ENCODE data around the gene C1orf141. TPM values are rescaled to one million over a fixed set of nuclear protein-coding genes. Genes with fewer than 3 reads are reported as not detected.

Gene C1orf141
- total and polyA plus RNA-seq, 9 of the 15 experiments (the other 6 are each of a cell fraction or from before 2014, with no cell fraction given), result not detected

DNA sequence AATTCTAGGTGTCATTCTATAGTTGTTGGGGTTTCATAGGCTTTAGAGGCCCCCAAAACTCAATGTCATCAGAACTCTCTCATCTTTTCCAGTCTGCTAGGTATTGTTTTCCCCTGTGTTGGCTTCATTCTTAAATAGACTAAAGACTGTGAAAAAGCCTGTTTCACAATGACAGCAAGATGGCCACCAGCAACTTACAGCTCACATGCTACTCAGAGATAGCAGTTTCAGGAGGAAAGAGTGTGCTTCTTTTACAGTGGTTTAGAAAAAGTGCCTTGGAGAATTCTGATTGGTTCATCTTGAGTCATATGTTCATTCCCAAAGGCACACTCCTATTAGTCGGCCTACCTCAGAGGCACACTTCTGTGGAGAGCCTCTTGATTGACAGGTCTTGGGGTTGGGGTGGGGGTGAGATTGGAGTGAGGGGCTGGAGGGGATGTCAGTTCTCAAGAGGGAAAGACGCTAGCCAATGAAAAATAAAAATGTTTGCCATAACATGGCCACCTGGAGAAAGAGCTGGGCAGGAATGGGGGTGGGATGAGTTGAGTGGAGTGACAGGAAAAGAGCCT is 40.0 kb upstream of the C1orf141 start:
- Histone ChIP-seq H3K4me1 (replicated peaks in 1 of 2; ENCODE audit: control insufficient read depth in 2 of 2, insufficient read depth in 2 of 2, low read length in 2 of 2) (peaks cover 0 to 3% of the 10 kb centered on the region in 2 experiments; a peak in 2 of 5 replicates), H4K20me1 (replicated peaks; ENCODE audit: control insufficient read depth, insufficient read depth, low read length) (no peaks in the 10 kb centered on the region), H3K27ac (ENCODE audit: extremely low read depth, low read depth, low read length) (no peak overlapping the region), H3K4me2 (ENCODE audit: insufficient read depth, low read length) (no peak overlapping the region), H3K79me2 (ENCODE audit: control insufficient read depth, insufficient read depth, low read length) (no peaks in the 10 kb centered on the region), H3K27me3 (ENCODE audit: control insufficient read depth in 2 of 2, insufficient read depth in 2 of 2, low read length in 2 of 2) (no peaks in the 10 kb centered on the region), H3K9me1 (ENCODE audit: control insufficient read depth, insufficient read depth, low read length) (no peaks in the 10 kb centered on the region), H2AFZ (ENCODE audit: low read depth, low read length) (peak overlapping the region; percentile 66; the same call in 1 of the 2 replicates), H3K4me3 (no peak overlapping the region), H3K36me3 (ENCODE audit: control insufficient read depth, insufficient read depth, low read length) (no peaks in the 10 kb centered on the region), H3K9me3 (replicated peaks; ENCODE audit: control insufficient read depth, insufficient read depth, low read depth, low read length) (no peaks in the 10 kb centered on the region), H3K9ac (ENCODE audit: insufficient read depth in 1 of 2, low read depth in 2 of 2, low read length in 2 of 2) (no peak overlapping the region)
- no peak for DNase-seq (ENCODE audit: extremely low read depth in 1 of 4, low spot score in 3 of 4)
- intact Hi-C loops (cut with micrococcal nuclease) (loop anchor here (5.0 kb wide), 1 partner anchor 38 kb away; no protein-coding TSS in a partner anchor), in situ Hi-C loops (cut with MboI) (no loop called here)
- ATAC-seq, result peak; percentile 69
- BruUV-seq (replicated peaks), result no TSS peak
- ChIA-PET CTCF (ENCODE audit: low intra/inter-chr PET ratio) (no interaction called here), POLR2A (interaction anchor here (1.0 kb wide), 1 partner anchor 16 kb away, joined by 3 read pairs; no protein-coding TSS in a partner anchor)
- WGBS (ENCODE audit: insufficient coverage, low coverage, missing lambda C conversion rate), result 35% methylated on average over 2 of the region's 2 CpGs
- no peak for FAIRE-seq
- no peak for TF ChIP-seq NFIC (IDR thresholded peaks at IDR 0.05)
- TF ChIP-seq LARP7 (IDR thresholded peaks at IDR 0.05), result no peak
- no peak for TF ChIP-seq TGIF2 (CRISPR knock-in tag; IDR thresholded peaks at IDR 0.05)
- no peak for TF ChIP-seq BRF1 (IDR thresholded peaks at IDR 0.05; ENCODE audit: borderline replicate concordance, extremely low read depth, insufficient read length)
- no peak for TF ChIP-seq NR2C1 (IDR thresholded peaks at IDR 0.05)
- no peak for TF ChIP-seq NR2C1 (tag; IDR thresholded peaks at IDR 0.05)
- TF ChIP-seq SRSF3 (IDR thresholded peaks at IDR 0.05; ENCODE audit: insufficient read depth, low read length), result no peak
- TF ChIP-seq XRCC4 (IDR thresholded peaks at IDR 0.05; ENCODE audit: extremely low read depth, insufficient read depth, insufficient read length), result no peak
- TF ChIP-seq NCOA6 (IDR thresholded peaks at IDR 0.05), result no peak
- TF ChIP-seq NBN (IDR thresholded peaks at IDR 0.05; ENCODE audit: low read depth), result no peak
- no peak for TF ChIP-seq DIDO1 (tag; IDR thresholded peaks at IDR 0.05; ENCODE audit: low read depth)
- TF ChIP-seq, protein P1, sequence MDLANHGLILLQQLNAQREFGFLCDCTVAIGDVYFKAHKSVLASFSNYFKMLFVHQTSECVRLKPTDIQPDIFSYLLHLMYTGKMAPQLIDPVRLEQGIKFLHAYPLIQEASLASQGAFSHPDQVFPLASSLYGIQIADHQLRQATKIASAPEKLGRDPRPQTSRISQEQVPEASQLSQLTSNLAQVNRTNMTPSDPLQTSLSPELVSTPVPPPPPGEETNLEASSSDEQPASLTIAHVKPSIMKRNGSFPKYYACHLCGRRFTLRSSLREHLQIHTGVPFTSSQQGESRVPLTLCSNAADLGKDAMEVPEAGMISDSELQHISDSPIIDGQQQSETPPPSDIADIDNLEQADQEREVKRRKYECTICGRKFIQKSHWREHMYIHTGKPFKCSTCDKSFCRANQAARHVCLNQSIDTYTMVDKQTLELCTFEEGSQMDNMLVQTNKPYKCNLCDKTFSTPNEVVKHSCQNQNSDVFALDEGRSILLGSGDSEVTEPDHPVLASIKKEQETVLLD (IDR thresholded peaks at IDR 0.05), result no peak
- no peak for TF ChIP-seq MTA2 (IDR thresholded peaks at IDR 0.05; ENCODE audit: low read depth)
- no peak for TF ChIP-seq SRSF1 (IDR thresholded peaks at IDR 0.05; ENCODE audit: low read depth, low read length)
- TF ChIP-seq CEBPB (tag; IDR thresholded peaks at IDR 0.05), result 0 out of 2 replicates have a peak, but pooled peaks have one; percentile 19
- TF ChIP-seq ZNF274 (IDR thresholded peaks at IDR 0.05; ENCODE audit: borderline replicate concordance, low read depth, low read length), result no peak
- no peak for TF ChIP-seq RB1 (IDR thresholded peaks at IDR 0.05; ENCODE audit: low read depth)
- peak in 1 of 3 experiments; percentile 71 for TF ChIP-seq YY1 (IDR thresholded peaks at IDR 0.05; ENCODE audit: borderline replicate concordance in 1 of 3, control insufficient read depth in 1 of 3, extremely low read depth in 1 of 3, insufficient read depth in 3 of 3, insufficient read length in 1 of 3, insufficient replicate concordance in 2 of 3, low read depth in 1 of 3, low read length in 2 of 3)
- TF ChIP-seq ZNF586 (CRISPR knock-in tag; conservative IDR thresholded peaks at IDR 0.05), result no peak
- TF ChIP-seq, protein P2, sequence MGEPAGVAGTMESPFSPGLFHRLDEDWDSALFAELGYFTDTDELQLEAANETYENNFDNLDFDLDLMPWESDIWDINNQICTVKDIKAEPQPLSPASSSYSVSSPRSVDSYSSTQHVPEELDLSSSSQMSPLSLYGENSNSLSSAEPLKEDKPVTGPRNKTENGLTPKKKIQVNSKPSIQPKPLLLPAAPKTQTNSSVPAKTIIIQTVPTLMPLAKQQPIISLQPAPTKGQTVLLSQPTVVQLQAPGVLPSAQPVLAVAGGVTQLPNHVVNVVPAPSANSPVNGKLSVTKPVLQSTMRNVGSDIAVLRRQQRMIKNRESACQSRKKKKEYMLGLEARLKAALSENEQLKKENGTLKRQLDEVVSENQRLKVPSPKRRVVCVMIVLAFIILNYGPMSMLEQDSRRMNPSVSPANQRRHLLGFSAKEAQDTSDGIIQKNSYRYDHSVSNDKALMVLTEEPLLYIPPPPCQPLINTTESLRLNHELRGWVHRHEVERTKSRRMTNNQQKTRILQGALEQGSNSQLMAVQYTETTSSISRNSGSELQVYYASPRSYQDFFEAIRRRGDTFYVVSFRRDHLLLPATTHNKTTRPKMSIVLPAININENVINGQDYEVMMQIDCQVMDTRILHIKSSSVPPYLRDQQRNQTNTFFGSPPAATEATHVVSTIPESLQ (CRISPR knock-in tag; IDR thresholded peaks at IDR 0.05), result no peak
